HL-60 (cell line): ENCODE data around the gene NR2C2AP.

Experiments
- CTCF ChIP-seq: IDR thresholded peaks from one replicate; pipeline ENCODE4 v1.5.1; 2011; ENCODE audit warnings: low read length, control low read depth, inconsistent platforms; ENCODE audit not compliant: insufficient read depth
- GABPA ChIP-seq: IDR thresholded peaks from 2 replicates; pipeline ENCODE4 v1.6.1; 2012; ENCODE audit warnings: low read depth
- POLR2AphosphoS5 ChIP-seq: IDR thresholded peaks from 2 replicates; pipeline ENCODE4 v1.6.1; 2012; ENCODE audit warnings: low read depth
- TF ChIP-seq, protein P1 (sequence below): IDR thresholded peaks from 2 replicates; pipeline ENCODE4 v1.6.1; 2012; ENCODE audit warnings: low read depth; ENCODE audit not compliant: insufficient replicate concordance

GRCh38 chr19:19214892-19215291, 11.7 kb upstream of the NR2C2AP start:
- TF ChIP-seq CTCF (no peak), POLR2AphosphoS5 (no peak), GABPA (no peak)
- TF ChIP-seq, protein P1, sequence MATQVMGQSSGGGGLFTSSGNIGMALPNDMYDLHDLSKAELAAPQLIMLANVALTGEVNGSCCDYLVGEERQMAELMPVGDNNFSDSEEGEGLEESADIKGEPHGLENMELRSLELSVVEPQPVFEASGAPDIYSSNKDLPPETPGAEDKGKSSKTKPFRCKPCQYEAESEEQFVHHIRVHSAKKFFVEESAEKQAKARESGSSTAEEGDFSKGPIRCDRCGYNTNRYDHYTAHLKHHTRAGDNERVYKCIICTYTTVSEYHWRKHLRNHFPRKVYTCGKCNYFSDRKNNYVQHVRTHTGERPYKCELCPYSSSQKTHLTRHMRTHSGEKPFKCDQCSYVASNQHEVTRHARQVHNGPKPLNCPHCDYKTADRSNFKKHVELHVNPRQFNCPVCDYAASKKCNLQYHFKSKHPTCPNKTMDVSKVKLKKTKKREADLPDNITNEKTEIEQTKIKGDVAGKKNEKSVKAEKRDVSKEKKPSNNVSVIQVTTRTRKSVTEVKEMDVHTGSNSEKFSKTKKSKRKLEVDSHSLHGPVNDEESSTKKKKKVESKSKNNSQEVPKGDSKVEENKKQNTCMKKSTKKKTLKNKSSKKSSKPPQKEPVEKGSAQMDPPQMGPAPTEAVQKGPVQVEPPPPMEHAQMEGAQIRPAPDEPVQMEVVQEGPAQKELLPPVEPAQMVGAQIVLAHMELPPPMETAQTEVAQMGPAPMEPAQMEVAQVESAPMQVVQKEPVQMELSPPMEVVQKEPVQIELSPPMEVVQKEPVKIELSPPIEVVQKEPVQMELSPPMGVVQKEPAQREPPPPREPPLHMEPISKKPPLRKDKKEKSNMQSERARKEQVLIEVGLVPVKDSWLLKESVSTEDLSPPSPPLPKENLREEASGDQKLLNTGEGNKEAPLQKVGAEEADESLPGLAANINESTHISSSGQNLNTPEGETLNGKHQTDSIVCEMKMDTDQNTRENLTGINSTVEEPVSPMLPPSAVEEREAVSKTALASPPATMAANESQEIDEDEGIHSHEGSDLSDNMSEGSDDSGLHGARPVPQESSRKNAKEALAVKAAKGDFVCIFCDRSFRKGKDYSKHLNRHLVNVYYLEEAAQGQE, result peak; percentile 97
